Skeletal muscle tissue (tissue), 4 donors: ENCODE measurements around the gene PRPF39. TPM values are rescaled to one million over a fixed set of nuclear protein-coding genes. Genes with fewer than 3 reads are reported as not detected.
A peak's percentile ranks its signal among the peaks of the same experiment; 100 is the strongest.

Source experiments
- H3K27ac ChIP-seq: one replicate; pipeline ENCODE4 v1.7.0; 2013; ENCODE audit warnings: mild to moderate bottlenecking, low read depth, low read length, inconsistent platforms
- H3K27me3 ChIP-seq, 3 donors: one replicate each; pipeline ENCODE4 v1.7.0; 2013; ENCODE audit warnings: low read length in 3 of 3; ENCODE audit not compliant: control insufficient read depth in 3 of 3, insufficient read depth in 3 of 3
- H3K36me3 ChIP-seq, 3 donors: one replicate each; pipeline ENCODE4 v1.7.0; 2013; ENCODE audit warnings: low read length in 3 of 3; ENCODE audit not compliant: control insufficient read depth in 3 of 3, insufficient read depth in 3 of 3
- H3K4me1 ChIP-seq, 3 donors: one replicate each; pipeline ENCODE4 v1.7.0; 2013; ENCODE audit warnings: low read length in 3 of 3, mild to moderate bottlenecking in 3 of 3; ENCODE audit not compliant: control insufficient read depth in 3 of 3, insufficient read depth in 3 of 3
- H3K4me3 ChIP-seq, 3 donors: one replicate each; pipeline ENCODE4 v1.7.0; 2013; ENCODE audit warnings: low read length in 3 of 3
- H3K9ac ChIP-seq, 3 donors: one replicate each; pipeline ENCODE4 v1.7.0; 2013; ENCODE audit warnings: low read length in 3 of 3, mild to moderate bottlenecking in 3 of 3, moderate library complexity in 2 of 3, low read depth in 1 of 3
- H3K9me3 ChIP-seq, 3 donors: one replicate each; pipeline ENCODE4 v1.7.0; 2013; ENCODE audit warnings: low read length in 3 of 3; ENCODE audit not compliant: control insufficient read depth in 3 of 3
- total RNA-seq: library from RNA; depleted of rRNA; stranded (reverse); fragments of >200 nt; gene quantifications from one replicate; pipeline ENCODE4 v1.2.3, GENCODE V29; 2014
- donor health status: Osteomylitis.

The PRPF39 gene, protein sequence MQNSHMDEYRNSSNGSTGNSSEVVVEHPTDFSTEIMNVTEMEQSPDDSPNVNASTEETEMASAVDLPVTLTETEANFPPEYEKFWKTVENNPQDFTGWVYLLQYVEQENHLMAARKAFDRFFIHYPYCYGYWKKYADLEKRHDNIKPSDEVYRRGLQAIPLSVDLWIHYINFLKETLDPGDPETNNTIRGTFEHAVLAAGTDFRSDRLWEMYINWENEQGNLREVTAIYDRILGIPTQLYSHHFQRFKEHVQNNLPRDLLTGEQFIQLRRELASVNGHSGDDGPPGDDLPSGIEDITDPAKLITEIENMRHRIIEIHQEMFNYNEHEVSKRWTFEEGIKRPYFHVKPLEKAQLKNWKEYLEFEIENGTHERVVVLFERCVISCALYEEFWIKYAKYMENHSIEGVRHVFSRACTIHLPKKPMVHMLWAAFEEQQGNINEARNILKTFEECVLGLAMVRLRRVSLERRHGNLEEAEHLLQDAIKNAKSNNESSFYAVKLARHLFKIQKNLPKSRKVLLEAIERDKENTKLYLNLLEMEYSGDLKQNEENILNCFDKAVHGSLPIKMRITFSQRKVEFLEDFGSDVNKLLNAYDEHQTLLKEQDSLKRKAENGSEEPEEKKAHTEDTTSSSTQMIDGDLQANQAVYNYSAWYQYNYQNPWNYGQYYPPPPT
- total RNA-seq, result 33.9 TPM

DNA sequence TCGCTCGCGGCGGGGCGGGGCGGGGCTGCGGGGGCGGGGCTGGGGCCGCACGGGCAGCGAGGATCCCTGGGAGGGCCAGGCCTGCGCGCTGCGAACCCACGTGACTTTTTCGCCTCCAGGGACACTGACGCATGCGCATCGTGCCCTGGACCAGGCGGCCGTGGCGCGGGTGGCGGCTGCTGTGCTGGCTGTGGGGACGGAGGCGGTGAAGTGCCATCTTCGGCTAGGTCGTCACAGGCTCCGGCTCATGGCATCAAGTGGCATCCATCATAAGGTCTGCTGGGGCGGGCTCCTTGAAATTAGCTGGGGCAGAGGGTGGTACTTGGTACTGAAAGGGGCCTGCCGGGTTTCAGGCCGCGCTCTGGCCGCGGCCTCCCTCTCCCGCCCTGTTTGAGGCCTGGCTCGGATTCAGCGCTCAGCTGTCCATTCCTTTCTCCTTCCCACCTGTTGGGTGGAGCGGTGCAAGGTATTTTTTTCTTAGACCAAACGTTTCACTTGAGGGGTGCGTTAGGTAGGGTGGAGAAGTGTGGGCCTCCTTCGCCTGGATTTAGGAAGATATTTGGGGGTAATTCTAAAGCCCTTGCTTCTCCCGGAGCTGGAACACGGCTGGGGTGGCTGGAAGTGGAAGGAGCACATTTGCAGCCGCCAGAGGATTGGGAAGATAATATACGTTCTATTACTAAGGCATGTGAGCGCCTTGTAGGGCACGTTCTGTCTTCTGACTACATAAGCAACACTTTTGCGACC is at the start of gene PRPF39:
PRPF39 (plus strand) TSS at position 141 of the 747 bp plus-strand sequence. CDS start 11,124 bp downstream, outside the sequence.
- Histone ChIP-seq H3K27me3 (no peaks in the 10 kb centered on the region), H3K9me3 (no peaks in the 10 kb centered on the region), H3K4me1 (peaks cover 13 to 30% (median 28%) of the 10 kb centered on the region in 3 donors)

DNA sequence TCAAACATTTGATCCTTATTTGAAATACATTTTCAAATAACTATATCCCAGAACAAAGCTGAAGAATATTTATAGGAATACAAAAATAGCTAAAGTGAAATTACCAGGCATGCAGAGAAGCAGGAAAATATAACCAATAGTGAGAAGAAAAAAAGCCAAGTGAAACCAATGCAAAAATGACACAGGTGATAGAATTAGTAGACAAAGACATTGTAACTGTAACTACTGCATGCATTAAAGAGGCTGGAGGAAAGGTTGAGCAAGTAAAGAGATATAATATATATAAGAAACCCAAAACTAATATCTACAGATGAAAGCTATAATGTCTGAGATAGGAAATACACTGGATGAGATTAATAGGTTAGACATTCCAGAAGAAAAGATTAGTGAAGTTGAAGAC is 49.2 kb upstream of the PRPF39 start:
- Histone ChIP-seq H3K4me1 (no peaks in the 10 kb centered on the region), H3K36me3 (peaks cover 25 to 43% (median 26%) of the 10 kb centered on the region in 3 donors), H3K27ac (no peak overlapping the region), H3K27me3 (no peaks in the 10 kb centered on the region), H3K9me3 (no peaks in the 10 kb centered on the region), H3K4me3 (no peak overlapping the region), H3K9ac (no peak overlapping the region)

More for the DNA sequence above, at the start of gene PRPF39:
- peak within 1 kb of the TSS; percentile 84 to 92 (median 87) for H3K9ac ChIP-seq
- peak within 1 kb of the TSS; percentile 77 to 95 (median 91) for H3K4me3 ChIP-seq
- peak within 1 kb of the TSS; percentile 88 for H3K27ac ChIP-seq
- H3K36me3 ChIP-seq, result no peaks in the 10 kb centered on the region

DNA sequence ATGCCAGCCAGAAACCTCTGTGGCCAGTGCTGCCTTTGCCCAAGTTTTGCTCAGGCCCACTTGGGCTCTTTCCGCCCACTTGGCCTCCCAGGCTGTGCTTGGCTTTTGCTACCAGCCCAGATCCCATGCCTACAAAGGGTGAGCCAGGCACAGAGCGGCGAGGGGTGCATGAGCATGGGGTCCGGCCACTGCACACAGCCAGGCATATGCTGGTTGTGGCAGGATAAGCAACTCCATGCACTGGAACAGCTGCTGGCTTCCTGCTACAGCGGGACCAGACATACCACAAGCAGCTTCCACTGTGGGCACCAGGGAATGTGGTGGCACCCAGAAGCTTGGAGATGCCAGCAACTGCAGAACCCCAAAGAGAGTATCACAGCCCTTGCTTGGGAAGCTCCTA is 45.7 kb upstream of the PRPF39 start:
- no peak overlapping the region for H3K4me3 ChIP-seq
- H3K27me3 ChIP-seq, result no peaks in the 10 kb centered on the region
- no peaks in the 10 kb centered on the region for H3K4me1 ChIP-seq
- peaks cover 20 to 28% (median 22%) of the 10 kb centered on the region in 3 donors for H3K36me3 ChIP-seq
- no peaks in the 10 kb centered on the region for H3K9me3 ChIP-seq
- no peak overlapping the region for H3K9ac ChIP-seq
- no peak overlapping the region for H3K27ac ChIP-seq

DNA sequence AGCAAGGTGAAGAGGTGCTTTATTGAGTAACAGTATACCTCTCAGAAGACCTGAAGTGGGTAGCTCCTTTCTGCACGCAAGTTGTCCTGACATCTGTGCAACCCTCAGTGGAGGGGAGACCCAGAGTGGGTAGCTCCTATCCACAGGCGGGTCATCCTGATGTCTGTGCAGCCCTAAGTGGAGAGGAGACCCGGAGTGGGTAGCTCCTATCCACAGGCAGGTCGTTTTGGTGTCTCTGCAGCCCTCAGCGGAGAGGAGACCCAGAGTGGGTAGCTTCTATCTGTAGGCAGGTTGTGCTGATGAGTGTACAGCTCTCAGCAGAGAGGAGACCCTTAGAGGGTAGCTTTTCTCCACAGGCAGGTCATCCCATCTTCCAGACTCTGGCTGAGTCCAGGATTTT is 45.1 kb upstream of the PRPF39 start:
- no peaks in the 10 kb centered on the region for H3K27me3 ChIP-seq
- H3K9me3 ChIP-seq, result no peaks in the 10 kb centered on the region
- H3K27ac ChIP-seq, result no peak overlapping the region
- no peak overlapping the region for H3K4me3 ChIP-seq
- no peak overlapping the region for H3K9ac ChIP-seq
- H3K4me1 ChIP-seq, result no peaks in the 10 kb centered on the region
- H3K36me3 ChIP-seq, result peaks cover 22 to 25% (median 22%) of the 10 kb centered on the region in 3 donors

DNA sequence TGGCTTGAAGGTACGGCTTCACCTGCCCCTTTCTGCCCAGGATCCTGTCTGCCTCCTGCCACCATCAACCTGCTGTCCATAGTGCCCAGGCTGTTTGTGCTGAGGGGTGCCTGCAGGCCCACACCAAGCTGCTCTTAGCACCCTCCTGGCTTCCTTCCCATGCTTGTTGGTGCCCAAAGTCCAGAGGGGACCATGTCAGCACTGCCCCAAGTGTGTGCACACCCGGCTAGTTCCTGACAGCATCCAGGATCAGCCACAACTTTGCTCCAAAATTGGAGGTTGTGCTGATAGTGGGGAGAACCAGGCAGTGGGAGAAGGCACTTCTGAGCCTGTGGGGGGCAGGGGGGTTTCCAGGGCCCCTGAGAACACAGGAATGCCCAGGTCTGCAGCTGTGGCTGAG is 44.5 kb upstream of the PRPF39 start:
- H3K4me1 ChIP-seq, result no peaks in the 10 kb centered on the region
- no peaks in the 10 kb centered on the region for H3K9me3 ChIP-seq
- peaks cover 19 to 22% (median 22%) of the 10 kb centered on the region in 3 donors for H3K36me3 ChIP-seq
- H3K27me3 ChIP-seq, result no peaks in the 10 kb centered on the region
- H3K4me3 ChIP-seq, result no peak overlapping the region
- H3K9ac ChIP-seq, result no peak overlapping the region
- no peak overlapping the region for H3K27ac ChIP-seq

DNA sequence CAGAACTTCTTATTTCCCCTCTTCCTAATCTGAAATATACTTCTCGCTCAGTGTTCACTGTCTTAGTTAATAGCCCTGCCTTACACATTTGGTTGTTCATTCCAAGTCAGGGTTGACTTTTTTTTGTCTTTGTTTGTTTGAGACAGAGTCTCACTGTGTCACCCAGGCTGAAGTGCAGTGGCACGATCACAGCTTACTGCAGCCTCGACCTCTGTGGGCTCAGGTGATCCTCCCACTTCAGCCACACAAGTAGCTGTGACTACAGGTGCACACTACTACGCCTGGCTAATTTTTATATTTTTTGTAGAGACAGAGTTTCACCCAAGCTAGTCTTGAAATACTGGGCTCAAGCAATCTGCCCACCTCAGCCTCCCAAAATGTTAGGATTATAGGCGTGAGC is 42.3 kb upstream of the PRPF39 start:
- Histone ChIP-seq H3K27ac (no peak overlapping the region), H3K9ac (no peak overlapping the region), H3K4me1 (no peaks in the 10 kb centered on the region), H3K4me3 (no peak overlapping the region), H3K9me3 (no peaks in the 10 kb centered on the region), H3K27me3 (no peaks in the 10 kb centered on the region), H3K36me3 (peaks cover 18 to 30% (median 27%) of the 10 kb centered on the region in 3 donors)

DNA sequence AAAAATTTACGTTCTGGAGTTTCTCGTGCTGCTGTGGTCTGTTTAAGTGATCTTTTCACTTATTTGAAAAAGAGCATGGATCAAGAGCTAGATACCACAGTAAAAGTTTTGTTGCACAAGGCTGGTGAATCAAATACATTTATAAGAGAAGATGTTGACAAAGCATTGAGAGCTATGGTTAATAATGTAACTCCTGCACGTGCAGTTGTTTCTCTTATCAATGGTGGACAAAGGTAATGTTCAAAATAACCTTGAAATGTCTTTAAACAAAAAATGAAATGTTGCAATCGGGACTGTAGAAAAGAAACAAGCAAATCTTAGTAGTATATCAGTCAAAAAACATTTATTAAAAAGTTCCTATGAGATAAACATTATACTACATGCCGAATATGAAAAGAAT is 39.3 kb upstream of the PRPF39 start:
- Histone ChIP-seq H3K27ac (no peak overlapping the region), H3K27me3 (no peaks in the 10 kb centered on the region), H3K9ac (no peak overlapping the region), H3K4me3 (no peak overlapping the region), H3K36me3 (peaks cover 10 to 13% (median 12%) of the 10 kb centered on the region in 3 donors), H3K9me3 (no peaks in the 10 kb centered on the region), H3K4me1 (no peaks in the 10 kb centered on the region)

DNA sequence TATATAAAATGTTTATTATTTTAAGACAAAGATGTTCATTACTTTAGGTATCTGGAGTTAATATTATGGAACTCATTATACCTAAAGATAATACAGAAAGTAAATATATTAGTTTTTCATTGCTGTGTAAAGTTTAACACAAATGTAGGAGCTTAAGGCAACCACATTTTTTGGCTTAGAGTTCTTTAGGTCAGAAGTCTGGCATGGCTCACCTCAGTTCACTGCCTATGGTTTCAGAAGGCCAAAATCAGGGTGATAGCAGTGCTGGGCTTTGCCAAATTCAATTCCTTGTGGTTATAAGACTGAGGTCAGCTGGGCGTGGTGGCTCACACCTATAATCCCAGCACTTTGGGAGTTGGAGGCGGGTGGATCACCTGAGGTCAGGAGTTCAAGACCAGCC is 35.5 kb upstream of the PRPF39 start:
- Histone ChIP-seq H3K36me3 (peaks cover 10 to 21% (median 15%) of the 10 kb centered on the region in 3 donors), H3K9me3 (no peaks in the 10 kb centered on the region), H3K27me3 (no peaks in the 10 kb centered on the region), H3K4me1 (no peaks in the 10 kb centered on the region), H3K4me3 (no peak overlapping the region), H3K27ac (no peak overlapping the region), H3K9ac (no peak overlapping the region)

DNA sequence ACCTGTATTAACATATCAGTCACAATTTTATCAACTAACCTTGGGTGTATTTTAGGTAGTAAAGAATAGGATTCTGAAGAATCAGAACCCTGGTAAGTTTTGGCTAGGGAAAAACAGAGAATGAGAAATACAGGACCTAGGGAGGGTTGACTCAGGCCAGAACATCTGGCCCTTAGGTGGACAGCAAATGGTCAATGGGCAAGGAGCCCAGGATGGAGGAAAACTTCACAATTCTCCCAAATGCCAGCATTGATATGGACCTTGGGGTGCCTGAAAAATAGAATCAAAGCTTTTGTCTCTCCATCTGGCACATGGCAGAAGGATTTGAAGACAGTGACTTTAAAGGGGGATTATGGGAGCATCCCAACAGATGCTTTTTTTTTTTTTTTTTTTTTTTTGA is 32.7 kb upstream of the PRPF39 start:
- H3K27me3 ChIP-seq, result no peaks in the 10 kb centered on the region
- peaks cover 10 to 19% (median 17%) of the 10 kb centered on the region in 3 donors for H3K36me3 ChIP-seq
- no peaks in the 10 kb centered on the region for H3K9me3 ChIP-seq
- no peak overlapping the region for H3K27ac ChIP-seq
- H3K9ac ChIP-seq, result no peak overlapping the region
- no peak overlapping the region for H3K4me3 ChIP-seq
- no peaks in the 10 kb centered on the region for H3K4me1 ChIP-seq
